Measurements from ENCODE around the gene FOXA3. TPM values are rescaled to one million over a fixed set of nuclear protein-coding genes. Genes with fewer than 3 reads are reported as not detected.

The FOXA3 gene
- total and polyA plus RNA-seq, 10 of the 15 experiments (the other 5 are each of a cell fraction or from before 2014, with no cell fraction given): 0.04 to 0.83 (median 0.11) TPM; not detected in 5

DNA sequence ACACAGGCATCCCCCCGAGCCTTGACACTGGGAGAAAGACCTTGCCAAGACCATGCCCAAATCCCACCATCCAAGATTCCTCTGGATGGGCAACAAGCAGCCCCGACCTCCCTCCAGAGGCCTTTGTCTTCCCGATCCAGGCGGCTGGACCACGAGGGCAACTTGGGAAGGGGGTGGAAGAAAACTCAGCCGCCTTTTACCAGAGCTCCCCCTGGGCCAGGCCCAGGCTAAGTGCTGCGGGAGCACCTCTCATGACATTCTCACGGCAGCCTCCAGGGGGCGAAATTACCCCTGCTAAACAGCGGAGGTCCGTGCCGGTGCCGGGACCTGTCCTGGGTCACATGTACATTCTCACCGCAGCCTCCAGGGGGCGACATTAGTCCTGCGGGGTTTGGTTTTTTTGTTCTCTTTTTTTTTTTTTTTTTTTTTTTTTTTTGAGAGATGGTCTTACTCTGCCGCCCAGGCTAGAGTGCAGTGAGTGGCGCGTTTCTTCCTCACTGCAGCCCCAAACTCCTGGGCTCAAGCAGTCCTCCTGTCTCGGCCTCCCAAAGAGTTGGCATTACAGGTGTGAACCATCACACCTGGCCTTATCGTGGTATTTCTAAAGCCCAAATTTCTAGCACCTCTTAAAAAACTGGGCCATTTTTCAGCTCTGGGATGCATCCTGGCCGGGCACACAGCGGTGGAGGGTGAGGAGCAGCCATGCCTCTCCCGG, 47.0 kb upstream of the FOXA3 start (continued):
- TF ChIP-seq HCFC1 (IDR thresholded peaks at IDR 0.05; ENCODE audit: low read length) (peak; percentile 8; the same call in 1 of the 2 replicates), ZZZ3 (IDR thresholded peaks at IDR 0.05; ENCODE audit: control insufficient read depth, insufficient read length, low read depth) (no peak), SMARCA5 (IDR thresholded peaks at IDR 0.05) (peak; percentile 93), BCL3 (IDR thresholded peaks at IDR 0.05; ENCODE audit: borderline replicate concordance, insufficient read depth, low read depth, low read length, poor library complexity, severe bottlenecking) (peak; percentile 34), PML (IDR thresholded peaks at IDR 0.05; ENCODE audit: low read length) (no peak), KDM1A (IDR thresholded peaks at IDR 0.05; ENCODE audit: borderline replicate concordance) (no peak), E4F1 (IDR thresholded peaks at IDR 0.05; ENCODE audit: borderline replicate concordance, partially characterized antibody) (no peak), SMC3 (IDR thresholded peaks at IDR 0.05; ENCODE audit: borderline replicate concordance, low read length) (peak; percentile 85), POU2F2 (IDR thresholded peaks at IDR 0.05; ENCODE audit: borderline replicate concordance, low read depth, low read length) (peak; percentile 57; the same call in 1 of the 3 replicates), CBX3 (IDR thresholded peaks at IDR 0.05; ENCODE audit: borderline replicate concordance, low read depth) (no peak), LARP7 (IDR thresholded peaks at IDR 0.05) (no peak), ZNF24 (IDR thresholded peaks at IDR 0.05) (no peak), TARDBP (IDR thresholded peaks at IDR 0.05; ENCODE audit: borderline replicate concordance) (no peak; the same call in 1 of the 2 replicates), KLF5 (IDR thresholded peaks at IDR 0.05; ENCODE audit: partially characterized antibody) (no peak), ASH2L (IDR thresholded peaks at IDR 0.05; ENCODE audit: borderline replicate concordance, low read depth) (no peak), BRCA1 (IDR thresholded peaks at IDR 0.05; ENCODE audit: low read depth, low read length) (no peak), CEBPB (IDR thresholded peaks at IDR 0.05; ENCODE audit: borderline replicate concordance in 1 of 2, low read depth in 2 of 2, low read length in 2 of 2) (no peak), CHD1 (IDR thresholded peaks at IDR 0.05; ENCODE audit: low read depth, low read length) (no peak), WRNIP1 (IDR thresholded peaks at IDR 0.05; ENCODE audit: borderline replicate concordance, low read depth, low read length) (peak; percentile 75; the same call in 1 of the 2 replicates), RELA (IDR thresholded peaks at IDR 0.05; ENCODE audit: borderline replicate concordance, partially characterized antibody) (no peak), ATF3 (IDR thresholded peaks at IDR 0.05; ENCODE audit: borderline replicate concordance, extremely low read depth, low read depth, low read length) (peak; percentile 89; the same call in 1 of the 2 replicates), ZBTB33 (IDR thresholded peaks at IDR 0.05) (no peak), YY1 (IDR thresholded peaks at IDR 0.05; ENCODE audit: low read depth, low read length) (peak; percentile 80)
- TF ChIP-seq, protein P1, sequence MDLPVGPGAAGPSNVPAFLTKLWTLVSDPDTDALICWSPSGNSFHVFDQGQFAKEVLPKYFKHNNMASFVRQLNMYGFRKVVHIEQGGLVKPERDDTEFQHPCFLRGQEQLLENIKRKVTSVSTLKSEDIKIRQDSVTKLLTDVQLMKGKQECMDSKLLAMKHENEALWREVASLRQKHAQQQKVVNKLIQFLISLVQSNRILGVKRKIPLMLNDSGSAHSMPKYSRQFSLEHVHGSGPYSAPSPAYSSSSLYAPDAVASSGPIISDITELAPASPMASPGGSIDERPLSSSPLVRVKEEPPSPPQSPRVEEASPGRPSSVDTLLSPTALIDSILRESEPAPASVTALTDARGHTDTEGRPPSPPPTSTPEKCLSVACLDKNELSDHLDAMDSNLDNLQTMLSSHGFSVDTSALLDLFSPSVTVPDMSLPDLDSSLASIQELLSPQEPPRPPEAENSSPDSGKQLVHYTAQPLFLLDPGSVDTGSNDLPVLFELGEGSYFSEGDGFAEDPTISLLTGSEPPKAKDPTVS (IDR thresholded peaks at IDR 0.05; ENCODE audit: low read depth, low read length): no peak

Data from GM12878 (cell line).